ENCODE results near the gene TMEM223. TPM values are rescaled to one million over a fixed set of nuclear protein-coding genes. Genes with fewer than 3 reads are reported as not detected.

The TMEM223 gene
- total and polyA plus RNA-seq, 9 of the 15 experiments (the other 6 are each of a cell fraction or from before 2014, with no cell fraction given): 5.9 to 34.5 (median 19.6) TPM

DNA sequence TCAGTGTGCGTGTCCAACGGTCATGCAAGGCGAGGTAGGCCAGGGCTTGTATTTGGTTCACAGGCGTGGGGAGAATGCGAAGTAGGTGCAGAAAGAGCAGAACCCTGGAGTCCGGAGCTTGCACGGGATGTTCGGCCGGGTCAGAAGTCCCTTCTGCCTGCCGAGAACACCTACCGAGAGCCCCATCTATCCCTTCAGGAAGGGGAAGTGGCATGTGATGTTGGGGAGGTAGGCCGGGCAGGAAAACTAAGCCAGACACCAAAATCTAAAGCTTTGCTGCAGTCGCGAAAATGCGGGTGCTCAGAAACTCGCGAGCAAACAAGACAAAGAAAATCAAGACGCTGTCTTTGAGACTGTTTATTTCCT is 21.0 kb downstream of the TMEM223 start (continued):
- TF ChIP-seq, protein P1, sequence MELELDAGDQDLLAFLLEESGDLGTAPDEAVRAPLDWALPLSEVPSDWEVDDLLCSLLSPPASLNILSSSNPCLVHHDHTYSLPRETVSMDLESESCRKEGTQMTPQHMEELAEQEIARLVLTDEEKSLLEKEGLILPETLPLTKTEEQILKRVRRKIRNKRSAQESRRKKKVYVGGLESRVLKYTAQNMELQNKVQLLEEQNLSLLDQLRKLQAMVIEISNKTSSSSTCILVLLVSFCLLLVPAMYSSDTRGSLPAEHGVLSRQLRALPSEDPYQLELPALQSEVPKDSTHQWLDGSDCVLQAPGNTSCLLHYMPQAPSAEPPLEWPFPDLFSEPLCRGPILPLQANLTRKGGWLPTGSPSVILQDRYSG (tag; conservative IDR thresholded peaks at IDR 0.05; ENCODE audit: low read depth): 0 out of 2 replicates have a peak, but pooled peaks have one; percentile 28
- TF ChIP-seq ZNF592 (IDR thresholded peaks at IDR 0.05): peak; percentile 80
- TF ChIP-seq PHF8 (IDR thresholded peaks at IDR 0.05; ENCODE audit: borderline replicate concordance, low read length): 0 out of 2 replicates have a peak, but pooled peaks have one; percentile 1
- no peak for TF ChIP-seq NELFE (IDR thresholded peaks at IDR 0.05; ENCODE audit: insufficient read depth, insufficient read length)
- TF ChIP-seq EZH2 (IDR thresholded peaks at IDR 0.05; ENCODE audit: borderline replicate concordance, low read depth, low read length): no peak
- no peak for TF ChIP-seq MNT (conservative IDR thresholded peaks at IDR 0.05)
- peak; percentile 12; the same call in 1 of the 2 replicates for TF ChIP-seq MYC (IDR thresholded peaks at IDR 0.05; ENCODE audit: low read depth, low read length)
- TF ChIP-seq MYC (CRISPR knock-in tag; IDR thresholded peaks at IDR 0.05; ENCODE audit: borderline replicate concordance, low read depth): no peak
- no peak for TF ChIP-seq UBTF (IDR thresholded peaks at IDR 0.05; ENCODE audit: borderline replicate concordance in 1 of 2, low read depth in 2 of 2, low read length in 2 of 2)
- TF ChIP-seq ZC3H4 (CRISPR knock-in tag; IDR thresholded peaks at IDR 0.05; ENCODE audit: borderline replicate concordance): no peak

All from K562 (cell line).